GM19099 (cell line): ENCODE results near the gene AKNA.

Experiments used
- POLR2A ChIP-seq: IDR thresholded peaks from 3 replicates; pipeline ENCODE4 v1.6.1; 2011; ENCODE audit warnings: low read depth; ENCODE audit not compliant: insufficient read length; ENCODE audit errors: extremely low read depth

Gene AKNA

DNA sequence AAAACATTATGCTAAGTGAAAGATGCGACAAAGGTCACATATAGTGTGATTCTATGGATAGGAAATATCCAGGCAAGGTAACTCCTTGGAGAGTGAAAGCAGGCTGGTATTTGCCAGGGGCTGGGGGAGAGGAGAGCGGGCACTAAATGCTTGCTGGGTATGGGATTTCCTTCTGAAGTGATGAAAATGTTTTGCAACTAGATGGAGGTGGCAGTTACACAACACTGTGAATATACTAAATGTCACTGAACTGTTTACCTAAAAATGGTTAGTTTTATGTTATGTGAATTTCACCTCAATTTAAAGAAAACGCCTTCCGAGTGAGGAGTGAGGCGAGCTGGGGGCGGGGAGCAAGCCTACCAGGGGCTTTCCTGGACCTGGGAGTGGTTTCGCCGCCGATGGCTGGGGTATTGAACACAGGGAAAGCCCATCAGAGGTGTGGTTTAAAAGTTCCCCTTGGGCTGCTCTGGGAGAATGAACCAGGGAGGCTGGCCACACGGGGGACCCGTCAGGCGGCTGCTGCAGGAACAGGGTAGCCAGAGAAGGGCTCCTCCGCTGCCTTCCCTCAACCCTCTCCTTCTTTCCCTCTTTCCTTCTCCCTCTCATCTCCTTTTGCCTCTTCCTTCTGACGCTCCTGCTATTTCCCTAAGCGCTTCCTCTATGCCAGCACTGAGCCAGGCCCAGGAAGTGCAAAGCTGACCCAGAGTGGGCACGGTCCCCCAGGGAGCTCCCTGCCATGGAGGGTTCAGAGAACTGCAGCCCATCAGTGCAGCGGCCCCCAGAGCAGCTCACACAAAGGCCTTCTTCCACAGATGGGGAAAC is 4.9 kb downstream of the AKNA start:
- peak; percentile 53 for TF ChIP-seq POLR2A

DNA sequence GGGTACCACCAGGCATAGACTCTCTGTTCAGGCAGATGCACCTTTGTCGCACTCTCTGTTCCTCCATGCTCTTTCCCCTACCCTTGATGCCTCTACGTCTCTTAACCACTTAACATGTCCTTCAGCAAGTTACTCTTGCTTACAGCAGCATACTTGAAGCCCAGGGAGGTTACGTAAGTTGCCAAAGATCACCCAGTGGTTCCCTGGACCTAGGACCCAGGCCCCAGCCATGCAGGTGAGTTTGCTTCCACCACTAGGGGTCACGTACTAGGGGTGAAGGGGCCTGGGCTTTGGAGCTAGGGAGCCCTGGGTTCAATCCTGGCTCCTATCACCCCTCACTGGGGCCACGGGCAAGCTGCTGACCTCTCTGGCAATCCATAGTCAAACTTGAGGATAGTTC is 8.9 kb downstream of the AKNA start:
- no peak for TF ChIP-seq POLR2A

- TF ChIP-seq POLR2A: no peak
These were observed 9.8 kb downstream of the AKNA start for GRCh38 chr9:114378016-114378415.

GRCh38 chr9:114376586-114377445 is 11.0 kb downstream of the AKNA start:
- no peak for TF ChIP-seq POLR2A

GRCh38 chr9:114375386-114376175 is 12.2 kb downstream of the AKNA start:
- TF ChIP-seq POLR2A: no peak

- TF ChIP-seq POLR2A: no peak
These were observed 12.8 kb downstream of the AKNA start for GRCh38 chr9:114374936-114375335.

- TF ChIP-seq POLR2A: no peak
These were observed 13.6 kb downstream of the AKNA start for GRCh38 chr9:114373960-114374730.

DNA sequence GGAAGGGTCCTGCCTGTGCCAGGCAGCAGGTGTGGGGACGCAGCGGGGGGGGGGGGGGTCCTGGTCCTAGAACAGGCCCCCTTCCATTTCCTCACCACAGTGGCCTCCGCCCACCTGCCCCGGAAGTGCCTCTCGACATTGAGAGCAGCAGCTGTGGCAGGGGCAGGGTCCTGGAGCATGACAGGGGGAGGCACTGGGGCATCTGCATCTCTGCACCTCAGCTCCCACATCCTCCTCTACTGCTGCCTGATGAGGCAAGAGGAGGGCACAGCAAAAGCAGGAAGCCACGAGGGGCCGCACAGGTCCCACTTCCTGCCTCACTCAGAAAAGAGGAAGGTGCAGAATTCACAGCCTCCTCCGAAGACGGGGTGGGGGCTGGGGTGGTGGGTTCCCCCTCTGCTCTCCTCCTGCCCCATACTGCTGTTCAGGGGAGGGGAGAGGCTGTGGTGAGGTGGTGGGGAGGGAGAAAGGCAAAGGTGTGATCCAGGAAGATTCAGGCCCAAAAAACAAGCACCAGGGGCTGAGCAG is 14.8 kb downstream of the AKNA start:
- peak; percentile 46 for TF ChIP-seq POLR2A

- no peak for TF ChIP-seq POLR2A
These were observed 15.5 kb downstream of the AKNA start for GRCh38 chr9:114371973-114372917.

DNA sequence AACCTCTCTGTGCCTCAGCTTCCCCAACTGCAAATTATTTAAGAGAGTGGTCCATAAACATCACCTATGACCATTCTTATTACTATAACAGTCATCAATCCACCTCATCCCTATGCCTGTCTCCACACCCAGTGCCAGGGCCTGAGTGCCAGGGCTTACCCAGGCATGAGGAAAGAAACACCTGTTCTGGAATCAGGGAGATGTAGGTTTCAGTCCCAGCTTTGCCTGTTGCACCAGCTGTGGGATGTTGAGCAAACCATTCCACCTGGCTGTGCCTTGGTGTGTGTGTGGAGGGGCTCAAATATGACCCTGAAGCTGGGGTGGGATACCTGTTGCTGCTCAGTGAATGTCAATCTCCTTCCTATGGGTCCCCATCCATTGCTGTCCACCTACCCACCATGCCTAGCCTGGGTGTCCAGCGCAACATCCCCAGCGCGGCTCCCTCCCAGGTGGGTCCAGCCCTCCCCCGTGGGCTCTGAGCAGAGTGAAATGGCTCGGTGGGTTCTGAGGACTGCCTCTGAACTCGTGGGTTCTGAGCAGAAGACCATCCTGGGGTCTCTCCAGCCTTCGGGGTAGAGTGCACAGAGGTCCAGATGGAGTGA is 16.3 kb downstream of the AKNA start:
- no peak for TF ChIP-seq POLR2A

GRCh38 chr9:114370968-114371320 is 16.8 kb downstream of the AKNA start:
- TF ChIP-seq POLR2A: no peak

- no peak for TF ChIP-seq POLR2A
These were observed 17.4 kb downstream of the AKNA start for GRCh38 chr9:114370251-114370967.
